Right lobe of liver (tissue), 4 donors: Measurements from ENCODE around the gene ZNF655.

Experiments
- POLR2A ChIP-seq: fragments of 450-650 bp; IDR thresholded peaks from one replicate; pipeline ENCODE4 v1.6.1; 2017; ENCODE audit warnings: antibody characterized with exemption, mild to moderate bottlenecking
- TF ChIP-seq, protein P1 (sequence below), 4 donors: fragments of 200-600 bp in 3 of 4; fragments of 450-650 bp in 1 of 4; IDR thresholded peaks; one replicate each; pipeline versions ENCODE4 v1.5.1 to v1.8.0; 2016 to 2022; ENCODE audit warnings: antibody characterized with exemption in 4 of 4, mild to moderate bottlenecking in 2 of 4
- donor health status: DM: no; HTN: no; CAD: no.
- donor health status: DM: no; HTN: no; CAD: no.
- donor health status: DM: no; HTN: yes; CAD: no.

DNA sequence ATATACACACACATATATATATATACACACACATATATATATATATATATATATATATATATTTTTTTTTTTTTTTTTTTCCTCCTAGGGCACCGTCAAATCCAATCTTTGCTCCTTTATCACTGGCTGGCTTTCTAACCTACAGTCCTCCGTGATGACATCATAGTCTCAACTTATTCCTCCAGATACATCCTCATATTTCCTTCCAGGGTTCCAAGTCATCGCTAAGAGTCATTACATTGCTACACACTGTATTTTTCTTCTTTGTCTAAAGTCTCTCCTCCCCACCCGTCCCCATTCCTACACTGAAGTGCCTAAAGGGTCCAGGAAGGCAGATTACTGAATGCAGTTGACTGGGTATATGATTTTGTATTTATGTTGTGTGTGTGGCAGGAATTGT is 5.4 kb upstream of the ZNF655 start:
- TF ChIP-seq, protein P1, sequence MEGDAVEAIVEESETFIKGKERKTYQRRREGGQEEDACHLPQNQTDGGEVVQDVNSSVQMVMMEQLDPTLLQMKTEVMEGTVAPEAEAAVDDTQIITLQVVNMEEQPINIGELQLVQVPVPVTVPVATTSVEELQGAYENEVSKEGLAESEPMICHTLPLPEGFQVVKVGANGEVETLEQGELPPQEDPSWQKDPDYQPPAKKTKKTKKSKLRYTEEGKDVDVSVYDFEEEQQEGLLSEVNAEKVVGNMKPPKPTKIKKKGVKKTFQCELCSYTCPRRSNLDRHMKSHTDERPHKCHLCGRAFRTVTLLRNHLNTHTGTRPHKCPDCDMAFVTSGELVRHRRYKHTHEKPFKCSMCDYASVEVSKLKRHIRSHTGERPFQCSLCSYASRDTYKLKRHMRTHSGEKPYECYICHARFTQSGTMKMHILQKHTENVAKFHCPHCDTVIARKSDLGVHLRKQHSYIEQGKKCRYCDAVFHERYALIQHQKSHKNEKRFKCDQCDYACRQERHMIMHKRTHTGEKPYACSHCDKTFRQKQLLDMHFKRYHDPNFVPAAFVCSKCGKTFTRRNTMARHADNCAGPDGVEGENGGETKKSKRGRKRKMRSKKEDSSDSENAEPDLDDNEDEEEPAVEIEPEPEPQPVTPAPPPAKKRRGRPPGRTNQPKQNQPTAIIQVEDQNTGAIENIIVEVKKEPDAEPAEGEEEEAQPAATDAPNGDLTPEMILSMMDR (IDR thresholded peaks at IDR 0.05) = no peak
- TF ChIP-seq POLR2A = no peak
